K562 (cell line): ENCODE measurements around the gene DNAL4. TPM values are rescaled to one million over a fixed set of nuclear protein-coding genes. Genes with fewer than 3 reads are reported as not detected.

Experiments used
- ATAC-seq: fragments of 200-7000 bp; cut with Tn5 transposase; 3 replicates; pipeline ENCODE4 v1.9.1; 2020; ENCODE audit warnings: moderate library complexity
- BruUV-seq: library from RNA; stranded (reverse); fragments of 400-500 nt; replicated peaks from 2 replicates; lab custom pipeline; 2021; lab: Mats Ljungman, UMichigan
- CTCF ChIA-PET: fragments of 300-600 bp; formaldehyde crosslinking; extraction: SDS; loops from one replicate; lab custom pipeline; 2021; ENCODE audit warnings: low intra/inter-chr PET ratio; lab: Yijun Ruan, JAX
- POLR2A ChIA-PET: fragments of 300-600, 350-650 bp; sonication (Branson Sonifier 250); formaldehyde crosslinking; extraction: SDS; loops from one replicate; lab custom pipeline; 2021; ENCODE audit warnings: antibody characterized with exemption, inconsistent platforms; lab: Yijun Ruan, JAX
- DNase-seq, 4 experiments: peaks; one replicate each; pipeline versions ENCODE4 v3.0.0 to v3.0.0-alpha.2; 2011 to 2018; ENCODE audit warnings: low spot score in 3 of 4, mixed read lengths in 3 of 4; ENCODE audit errors: extremely low read depth in 1 of 4
- FAIRE-seq: peaks from 2 replicates; lab custom pipeline; 2011; peaks lifted over from hg19 to GRCh38; lab: Jason Lieb, UNC
- H2AFZ ChIP-seq: 2 replicates; pipeline ENCODE4 v1.6.0; 2011; ENCODE audit warnings: low read depth, low read length, control low read depth, inconsistent platforms
- H3K27ac ChIP-seq: fragments of 200-600 bp; 3 replicates; pipeline ENCODE4 v1.8.0; 2011; ENCODE audit warnings: low read depth, mild to moderate bottlenecking, control low read depth, inconsistent platforms, low read length, moderate library complexity, mixed read lengths; ENCODE audit errors: extremely low read depth
- H3K27me3 ChIP-seq, 2 experiments: fragments of 300-600 bp in 1 of 2; 2 replicates in 1 of 2; 3 replicates in 1 of 2; pipeline versions ENCODE4 v1.6.0 to v1.8.0; 2011; ENCODE audit warnings: inconsistent platforms in 2 of 2, low read length in 2 of 2, mild to moderate bottlenecking in 1 of 2, mixed read lengths in 1 of 2, moderate library complexity in 1 of 2; ENCODE audit not compliant: control insufficient read depth in 2 of 2, insufficient read depth in 2 of 2
- H3K36me3 ChIP-seq: fragments of 300-600 bp; 3 replicates; pipeline ENCODE4 v1.8.0; 2011; ENCODE audit warnings: mild to moderate bottlenecking, low read length, inconsistent platforms; ENCODE audit not compliant: control insufficient read depth, insufficient read depth
- H3K4me1 ChIP-seq, 2 experiments: fragments of 200-600 bp in 1 of 2; replicated peaks in 1 of 2; 2 replicates in 1 of 2; 3 replicates in 1 of 2; pipeline versions ENCODE4 v1.5.1 to v1.8.0; 2011; ENCODE audit warnings: inconsistent platforms in 2 of 2, low read length in 2 of 2, mild to moderate bottlenecking in 1 of 2, mixed read lengths in 1 of 2, moderate library complexity in 1 of 2; ENCODE audit not compliant: control insufficient read depth in 2 of 2, insufficient read depth in 2 of 2
- H3K4me2 ChIP-seq: 2 replicates; pipeline ENCODE4 v1.6.1; 2011; ENCODE audit warnings: low read length, control low read depth, inconsistent platforms, mixed read lengths; ENCODE audit not compliant: insufficient read depth
- H3K4me3 ChIP-seq: fragments of 200-600 bp; sonication (generic), shearing (Covaris generic); 2 replicates; pipeline ENCODE4 v1.5.1; 2016; ENCODE audit warnings: control low read depth, inconsistent platforms
- H3K79me2 ChIP-seq: fragments of 200-600 bp; 3 replicates; pipeline ENCODE4 v1.8.0; 2011; ENCODE audit warnings: low read length, inconsistent platforms; ENCODE audit not compliant: control insufficient read depth, insufficient read depth
- H3K9ac ChIP-seq, 2 experiments: 2 replicates each; pipeline versions ENCODE4 v1.6.0 to v1.6.1; 2011; ENCODE audit warnings: low read depth in 2 of 2, low read length in 2 of 2, control low read depth in 1 of 2, inconsistent platforms in 1 of 2, mild to moderate bottlenecking in 1 of 2, mixed read lengths in 1 of 2; ENCODE audit not compliant: insufficient read depth in 1 of 2
- H3K9me1 ChIP-seq: one replicate; pipeline ENCODE4 v1.6.0; 2011; ENCODE audit warnings: inconsistent platforms, mild to moderate bottlenecking, low read length, moderate library complexity; ENCODE audit not compliant: control insufficient read depth, insufficient read depth
- H3K9me3 ChIP-seq: replicated peaks from 2 replicates; pipeline ENCODE4 v1.5.1; 2011; ENCODE audit warnings: low read depth, low read length, inconsistent platforms; ENCODE audit not compliant: control insufficient read depth, insufficient read depth
- H4K20me1 ChIP-seq: replicated peaks from 2 replicates; pipeline ENCODE4 v1.6.1; 2011; ENCODE audit warnings: low read length, inconsistent platforms, mixed read lengths; ENCODE audit not compliant: control insufficient read depth, insufficient read depth
- ATF1 ChIP-seq, 2 experiments: fragments of 450-650 bp in 1 of 2; IDR thresholded peaks; 2 replicates each; pipeline ENCODE4 v1.6.1; 2016; ENCODE audit warnings: missing compliant biosample characterization in 1 of 2, missing genetic modification characterization in 1 of 2
- BCOR ChIP-seq: fragments of 450-650 bp; IDR thresholded peaks from 2 replicates; pipeline ENCODE4 v1.6.1; 2016
- NCOA4 ChIP-seq: fragments of 450-650 bp; IDR thresholded peaks from 2 replicates; pipeline ENCODE4 v1.6.1; 2018; ENCODE audit warnings: mild to moderate bottlenecking; ENCODE audit not compliant: partially characterized antibody
- WGBS: fragments of 100-300 bp; shearing (Covaris generic); methylation state at CpG from one replicate; pipeline ENCODE4 v1.1.6; 2016; ENCODE audit warnings: low coverage, mixed read lengths; ENCODE audit not compliant: insufficient coverage; ENCODE audit errors: missing lambda C conversion rate; 5-methylcytosine and 5-hydroxymethylcytosine counted together
- in situ Hi-C: fragments of 300-500 bp; cut with MboI; formaldehyde crosslinking; loops from 4 replicates; pipeline ENCODE4 v1.15.0; 2018; ENCODE audit warnings: inconsistent platforms, mixed read lengths
- intact Hi-C: fragments of 100-400 bp; cut with micrococcal nuclease; formaldehyde crosslinking; loops from 2 replicates; pipeline ENCODE4 v1.14.2; 2022
- polyA plus RNA-seq, 8 experiments: library from polyadenylated mRNA; depleted of rRNA in 4 of 8; stranded (reverse) in 5 of 8; unstranded in 3 of 8; fragments of >200 nt; fragmentation: Nextera tagmentation in 2 of 8; fragmentation: Illumina TruSeq in 1 of 8; extraction: Ambion mirVana in 2 of 8; extraction: Trizol in 1 of 8; gene quantifications; 2 replicates each; pipeline versions ENCODE4 v1.2.1 to v1.2.3, GENCODE V29; 2011 to 2014; ENCODE audit warnings: inconsistent platforms in 1 of 8, missing spikeins in 1 of 8
- total RNA-seq, 7 experiments: library from RNA; depleted of rRNA in 6 of 7; stranded (reverse); fragments of >200 nt in 6 of 7; fragmentation: Illumina TruSeq in 2 of 7; extraction: Trizol in 2 of 7; gene quantifications; 2 replicates each; pipeline versions ENCODE4 v1.2.1 to v1.2.3, GENCODE V29; 2011 to 2021; ENCODE audit warnings: low replicate concordance in 1 of 7
- TF ChIP-seq, protein P1 (sequence below): fragments of 250-450 bp; sonication (Bioruptor Pico); IDR thresholded peaks from 2 replicates; pipeline ENCODE4 v1.5.0; 2022; ENCODE audit warnings: mild to moderate bottlenecking

Gene DNAL4
- total and polyA plus RNA-seq, 9 of the 15 experiments (the other 6 are each of a cell fraction or from before 2014, with no cell fraction given): 0.20 to 9.4 (median 5.2) TPM

DNA sequence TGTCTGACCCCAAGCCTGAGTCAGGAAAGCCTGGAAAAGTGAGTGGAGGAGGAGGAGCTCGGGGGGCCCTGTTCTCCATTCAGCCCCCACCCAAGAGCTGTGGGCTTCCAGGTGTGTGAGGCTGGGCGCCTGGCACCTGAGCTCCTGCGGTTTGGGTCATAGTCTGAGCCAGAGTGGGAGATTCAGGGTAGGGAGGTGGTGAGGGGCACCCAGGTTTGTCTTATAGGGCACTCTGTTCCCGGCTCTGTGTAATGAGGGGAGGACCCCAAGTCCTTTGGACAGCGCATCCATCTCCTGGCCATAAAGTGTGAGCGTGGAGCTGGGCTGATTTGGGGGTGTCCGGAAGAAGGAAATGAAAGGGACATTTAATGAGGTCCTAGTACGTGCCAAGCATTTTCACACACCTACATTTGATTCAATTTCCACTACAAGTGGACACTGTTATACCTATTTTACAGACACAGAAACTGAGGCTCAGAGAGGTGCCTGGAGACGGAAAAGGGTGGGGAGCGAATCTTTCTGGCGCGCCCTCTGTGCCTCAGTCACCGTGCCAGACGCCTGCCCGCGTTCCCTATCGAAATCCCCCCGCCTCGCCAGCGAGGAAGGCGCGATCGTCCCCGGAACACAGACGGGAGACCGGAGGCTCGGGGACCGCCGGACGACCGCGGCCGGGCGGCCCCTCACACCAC lies 48.7 kb upstream of the DNAL4 start:
- WGBS: 36% methylated on average over 16 of the region's 34 CpGs

More for the DNA sequence above, 48.7 kb upstream of the DNAL4 start:
- FAIRE-seq: no peak
- H3K79me2 ChIP-seq: no peaks in the 10 kb centered on the region
- BruUV-seq: no TSS peak
- H3K4me2 ChIP-seq: peak overlapping the region; percentile 46
- in situ Hi-C loops (no loop called here), intact Hi-C loops (loop anchor here (5.0 kb wide), 1 partner anchor 75 kb away; no protein-coding TSS in a partner anchor)
- no peaks in the 10 kb centered on the region for H3K9me3 ChIP-seq
- no peak for TF ChIP-seq ATF1 (CRISPR knock-in tag; IDR thresholded peaks at IDR 0.05)
- 0 out of 2 replicates have a peak, but pooled peaks have one; percentile 14 for TF ChIP-seq ATF1 (tag; IDR thresholded peaks at IDR 0.05)
- TF ChIP-seq, protein P1, sequence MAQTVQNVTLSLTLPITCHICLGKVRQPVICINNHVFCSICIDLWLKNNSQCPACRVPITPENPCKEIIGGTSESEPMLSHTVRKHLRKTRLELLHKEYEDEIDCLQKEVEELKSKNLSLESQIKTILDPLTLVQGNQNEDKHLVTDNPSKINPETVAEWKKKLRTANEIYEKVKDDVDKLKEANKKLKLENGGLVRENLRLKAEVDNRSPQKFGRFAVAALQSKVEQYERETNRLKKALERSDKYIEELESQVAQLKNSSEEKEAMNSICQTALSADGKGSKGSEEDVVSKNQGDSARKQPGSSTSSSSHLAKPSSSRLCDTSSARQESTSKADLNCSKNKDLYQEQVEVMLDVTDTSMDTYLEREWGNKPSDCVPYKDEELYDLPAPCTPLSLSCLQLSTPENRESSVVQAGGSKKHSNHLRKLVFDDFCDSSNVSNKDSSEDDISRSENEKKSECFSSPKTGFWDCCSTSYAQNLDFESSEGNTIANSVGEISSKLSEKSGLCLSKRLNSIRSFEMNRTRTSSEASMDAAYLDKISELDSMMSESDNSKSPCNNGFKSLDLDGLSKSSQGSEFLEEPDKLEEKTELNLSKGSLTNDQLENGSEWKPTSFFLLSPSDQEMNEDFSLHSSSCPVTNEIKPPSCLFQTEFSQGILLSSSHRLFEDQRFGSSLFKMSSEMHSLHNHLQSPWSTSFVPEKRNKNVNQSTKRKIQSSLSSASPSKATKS (CRISPR knock-in tag): no peak
- no peak for TF ChIP-seq NCOA4
- TF ChIP-seq BCOR: peak; percentile 61; the same call in 1 of the 2 replicates
- ChIA-PET POLR2A (interaction anchor here (0.6 to 2.0 kb wide), 7 partner anchors 9 to 1097 kb away, joined by 3 to 7 read pairs (median 3); no protein-coding TSS in a partner anchor), CTCF (interaction anchor here (0.6 kb wide), 1 partner anchor 31 kb away, joined by 4 read pairs; no protein-coding TSS in a partner anchor)
- no peaks in the 10 kb centered on the region for H3K36me3 ChIP-seq
- peak overlapping the region; percentile 63 for H2AFZ ChIP-seq
- H4K20me1 ChIP-seq: no peaks in the 10 kb centered on the region
- peak in 1 of 4 experiments; percentile 33 for DNase-seq
- H3K4me1 ChIP-seq: peaks cover 9 to 41% of the 10 kb centered on the region in 2 experiments; a peak in 4 of 5 replicates
- peak overlapping the region; percentile 53 for H3K4me3 ChIP-seq
- peak overlapping the region; percentile 39; the same call in 1 of the 3 replicates for H3K27ac ChIP-seq
- no peaks in the 10 kb centered on the region for H3K9me1 ChIP-seq
- peak overlapping the region; percentile 46 to 92; a peak in 3 of 4 replicates for H3K9ac ChIP-seq
- no peaks in the 10 kb centered on the region for H3K27me3 ChIP-seq
- ATAC-seq: no peak
